H1 (cell line): ENCODE measurements around the gene RHOBTB3. TPM values are rescaled to one million over a fixed set of nuclear protein-coding genes. Genes with fewer than 3 reads are reported as not detected.

ENCODE experiments used
- CTCF ChIA-PET: fragments of 300-600 bp; sonication (Branson Sonifier 250); formaldehyde crosslinking; loops from one replicate; lab custom pipeline; 2021; ENCODE audit not compliant: partially characterized antibody; lab: Charles Lee
- POLR2A ChIA-PET: fragments of 300-600 bp; sonication (Branson Sonifier 250); formaldehyde crosslinking; loops from one replicate; lab custom pipeline; 2021; ENCODE audit warnings: inconsistent platforms; ENCODE audit not compliant: partially characterized antibody; lab: Charles Lee
- DNase-seq, 2 experiments: peaks; one replicate each; pipeline versions ENCODE4 v3.0.0 to v3.0.0-alpha.2; 2010 to 2022; ENCODE audit warnings: low spot score in 2 of 2, low read depth in 1 of 2, mixed read lengths in 1 of 2
- FAIRE-seq: peaks from 2 replicates; lab custom pipeline; 2011; peaks lifted over from hg19 to GRCh38; lab: Jason Lieb, UNC
- H2AFZ ChIP-seq: 2 replicates; pipeline ENCODE4 v1.8.1; 2012; ENCODE audit warnings: low read length, inconsistent platforms
- H2AK5ac ChIP-seq: 2 replicates; pipeline ENCODE4 v1.6.1; 2013; ENCODE audit warnings: low read depth, low read length
- H2BK120ac ChIP-seq: replicated peaks from 2 replicates; pipeline ENCODE3; 2013; ENCODE audit warnings: low read depth, low read length, inconsistent platforms
- H2BK12ac ChIP-seq: 2 replicates; pipeline ENCODE4 v1.6.1; 2013; ENCODE audit warnings: low read depth, low read length
- H2BK15ac ChIP-seq: 2 replicates; pipeline ENCODE4 v1.6.1; 2013; ENCODE audit warnings: low read length
- H2BK20ac ChIP-seq: 2 replicates; pipeline ENCODE4 v1.6.1; 2013; ENCODE audit warnings: low read length
- H2BK5ac ChIP-seq: 2 replicates; pipeline ENCODE4 v1.6.1; 2013; ENCODE audit warnings: low read depth, low read length
- H3K14ac ChIP-seq: 2 replicates; pipeline ENCODE4 v1.6.1; 2013; ENCODE audit warnings: inconsistent platforms; ENCODE audit not compliant: insufficient read length
- H3K18ac ChIP-seq: 2 replicates; pipeline ENCODE4 v1.6.1; 2013; ENCODE audit warnings: low read length; ENCODE audit errors: extremely low read depth
- H3K23ac ChIP-seq: 2 replicates; pipeline ENCODE4 v1.6.1; 2013; ENCODE audit warnings: inconsistent platforms; ENCODE audit not compliant: insufficient read length
- H3K23me2 ChIP-seq: 2 replicates; pipeline ENCODE4 v1.6.1; 2013; ENCODE audit warnings: low read depth, low read length
- H3K27ac ChIP-seq: 2 replicates; pipeline ENCODE4 v1.6.1; 2011; ENCODE audit warnings: low read depth, low read length, inconsistent platforms
- H3K27me3 ChIP-seq, 4 experiments: replicated peaks in 1 of 4; 1 replicate in 1 of 4; 2 replicates in 3 of 4; pipeline versions ENCODE4 v1.6.1 to v1.8.1; 2011 to 2013; ENCODE audit warnings: low read length in 3 of 4, mild to moderate bottlenecking in 3 of 4, inconsistent platforms in 2 of 4, mixed read lengths in 2 of 4, moderate library complexity in 1 of 4; ENCODE audit not compliant: control insufficient read depth in 3 of 4, insufficient read depth in 3 of 4; ENCODE audit errors: extremely low read depth in 1 of 4
- H3K36me3 ChIP-seq, 4 experiments: 2 replicates each; pipeline versions ENCODE4 v1.6.1 to v1.8.1; 2011 to 2013; ENCODE audit warnings: mild to moderate bottlenecking in 4 of 4, low read length in 3 of 4, moderate library complexity in 2 of 4, control low read depth in 1 of 4, inconsistent platforms in 1 of 4; ENCODE audit not compliant: insufficient read depth in 4 of 4, control insufficient read depth in 2 of 4
- H3K4ac ChIP-seq: replicated peaks from 2 replicates; pipeline ENCODE3; 2013; ENCODE audit warnings: low read length, low read depth, mixed read lengths, inconsistent platforms; ENCODE audit not compliant: insufficient read length
- H3K4me1 ChIP-seq, 4 experiments: replicated peaks in 1 of 4; 1 replicate in 1 of 4; 2 replicates in 3 of 4; pipeline versions ENCODE4 v1.6.1 to v1.8.1; 2011 to 2013; ENCODE audit warnings: low read length in 3 of 4, inconsistent platforms in 2 of 4, mixed read lengths in 1 of 4; ENCODE audit not compliant: insufficient read depth in 4 of 4, control insufficient read depth in 3 of 4
- H3K4me2 ChIP-seq, 2 experiments: 2 replicates each; pipeline versions ENCODE4 v1.6.1 to v1.8.1; 2011 to 2013; ENCODE audit warnings: low read depth in 2 of 2, low read length in 2 of 2, control low read depth in 1 of 2, inconsistent platforms in 1 of 2, mild to moderate bottlenecking in 1 of 2; ENCODE audit not compliant: insufficient read depth in 1 of 2
- H3K4me3 ChIP-seq, 4 experiments: fragments of 200-600, 300-600 bp in 1 of 4; sonication (generic), shearing (Covaris generic), sonication (Bioruptor Twin) in 1 of 4; 2 replicates each; pipeline versions ENCODE4 v1.5.1 to v1.8.1; 2011 to 2016; ENCODE audit warnings: low read length in 4 of 4, low read depth in 3 of 4, control low read depth in 2 of 4, inconsistent platforms in 2 of 4, mild to moderate bottlenecking in 2 of 4, mixed read lengths in 1 of 4, moderate library complexity in 1 of 4; ENCODE audit not compliant: insufficient read depth in 2 of 4; ENCODE audit errors: extremely low read depth in 1 of 4
- H3K56ac ChIP-seq: replicated peaks from 2 replicates; pipeline ENCODE3; 2013; ENCODE audit warnings: low read depth, mild to moderate bottlenecking, mixed read lengths, low read length, inconsistent platforms; ENCODE audit not compliant: insufficient read length
- H3K79me1 ChIP-seq: 2 replicates; pipeline ENCODE4 v1.6.1; 2013; ENCODE audit warnings: low read depth, low read length, control low read depth
- H3K79me2 ChIP-seq, 2 experiments: 2 replicates each; pipeline versions ENCODE4 v1.6.1 to v1.8.1; 2012 to 2013; ENCODE audit warnings: low read length in 2 of 2, mild to moderate bottlenecking in 2 of 2, inconsistent platforms in 1 of 2; ENCODE audit not compliant: insufficient read depth in 2 of 2, control insufficient read depth in 1 of 2
- H3K9ac ChIP-seq, 4 experiments: replicated peaks in 1 of 4; 1 replicate in 1 of 4; 2 replicates in 3 of 4; pipeline versions ENCODE4 v1.6.1 to v1.8.1; 2011 to 2013; ENCODE audit warnings: low read depth in 3 of 4, low read length in 3 of 4, control low read depth in 2 of 4, mild to moderate bottlenecking in 2 of 4, moderate library complexity in 2 of 4, inconsistent platforms in 1 of 4; ENCODE audit errors: extremely low read depth in 1 of 4
- H3K9me3 ChIP-seq, 2 experiments: 2 replicates each; pipeline versions ENCODE4 v1.6.1 to v1.8.1; 2012 to 2013; ENCODE audit warnings: mild to moderate bottlenecking in 2 of 2, moderate library complexity in 2 of 2, control low read depth in 1 of 2, inconsistent platforms in 1 of 2, low read depth in 1 of 2, low read length in 1 of 2, mixed read lengths in 1 of 2; ENCODE audit not compliant: insufficient read depth in 2 of 2
- H4K20me1 ChIP-seq, 2 experiments: replicated peaks in 1 of 2; 2 replicates each; pipeline versions ENCODE3 to v1.8.1; 2011 to 2013; ENCODE audit warnings: inconsistent platforms in 2 of 2, low read length in 2 of 2, mild to moderate bottlenecking in 1 of 2; ENCODE audit not compliant: insufficient read depth in 2 of 2, control insufficient read depth in 1 of 2
- H4K5ac ChIP-seq: 2 replicates; pipeline ENCODE4 v1.6.1; 2013; ENCODE audit warnings: low read length, low read depth, mixed read lengths, inconsistent platforms; ENCODE audit not compliant: insufficient read length
- H4K8ac ChIP-seq: 2 replicates; pipeline ENCODE4 v1.8.0; 2013; ENCODE audit warnings: mild to moderate bottlenecking, moderate library complexity, low read length, inconsistent platforms; ENCODE audit not compliant: insufficient read depth; ENCODE audit errors: extremely low read depth
- H4K91ac ChIP-seq: replicated peaks from 2 replicates; pipeline ENCODE3; 2013; ENCODE audit warnings: low read length, mixed read lengths, inconsistent platforms; ENCODE audit not compliant: insufficient read length
- CREB1 ChIP-seq: IDR thresholded peaks from 2 replicates; pipeline ENCODE4 v1.6.1; 2012; ENCODE audit warnings: inconsistent platforms
- EZH2 ChIP-seq: fragments of 200-600 bp; sonication (generic); IDR thresholded peaks from 2 replicates; pipeline ENCODE4 v1.7.1; 2012; ENCODE audit warnings: low read depth, mild to moderate bottlenecking, moderate library complexity, low read length, inconsistent platforms; ENCODE audit not compliant: severe bottlenecking
- FOSL1 ChIP-seq: IDR thresholded peaks from 2 replicates; pipeline ENCODE4 v1.6.1; 2011; ENCODE audit warnings: mild to moderate bottlenecking, low read depth, low read length, moderate library complexity; ENCODE audit not compliant: insufficient read depth
- HDAC6 ChIP-seq: IDR thresholded peaks from one replicate; pipeline ENCODE4 v1.7.1; 2012; ENCODE audit warnings: low read depth, mild to moderate bottlenecking, inconsistent platforms, low read length, moderate library complexity
- KDM4A ChIP-seq: IDR thresholded peaks from one replicate; pipeline ENCODE4 v1.7.1; 2012; ENCODE audit warnings: low read depth, mild to moderate bottlenecking, moderate library complexity, low read length, inconsistent platforms; ENCODE audit not compliant: severe bottlenecking
- MAFK ChIP-seq: IDR thresholded peaks from 2 replicates; pipeline ENCODE4 v1.6.1; 2012; ENCODE audit warnings: low read depth, mild to moderate bottlenecking, improper control_type of control experiment, low read length
- NANOG ChIP-seq: IDR thresholded peaks from 2 replicates; pipeline ENCODE4 v1.6.1; 2011; ENCODE audit warnings: low read length, low read depth, mild to moderate bottlenecking, inconsistent platforms; ENCODE audit not compliant: insufficient read depth, poor library complexity, severe bottlenecking
- POLR2AphosphoS5 ChIP-seq: IDR thresholded peaks from 2 replicates; pipeline ENCODE4 v1.6.1; 2011; ENCODE audit warnings: low read depth, low read length
- POU5F1 ChIP-seq: IDR thresholded peaks from 2 replicates; pipeline ENCODE4 v1.6.1; 2011; ENCODE audit warnings: low read depth, mild to moderate bottlenecking, low read length, moderate library complexity
- RBBP5 ChIP-seq: IDR thresholded peaks from 2 replicates; pipeline ENCODE4 v1.7.1; 2012; ENCODE audit warnings: low read depth, mild to moderate bottlenecking, inconsistent platforms, low read length, moderate library complexity, borderline replicate concordance
- USF2 ChIP-seq: IDR thresholded peaks from 2 replicates; pipeline ENCODE4 v1.6.1; 2011; ENCODE audit warnings: low read length, improper control_type of control experiment
- polyA plus RNA-seq, 7 experiments: library from polyadenylated mRNA; depleted of rRNA in 3 of 7; stranded (reverse) in 5 of 7; unstranded in 2 of 7; fragments of >200 nt in 5 of 7; fragments of 200-250 nt in 2 of 7; gene quantifications; 1 replicate in 5 of 7; 2 replicates in 1 of 7; 4 replicates in 1 of 7; pipeline versions ENCODE4 v1.2.1 to v1.2.3, GENCODE V29; 2011 to 2013; ENCODE audit warnings: missing spikeins in 2 of 7, mixed read lengths in 2 of 7
- total RNA-seq: library from RNA; stranded (reverse); fragmentation: NEBNext Ultra II Directional; extraction: Animal tissue kit (Norgen Biotek cat#: 25700); gene quantifications from 2 replicates; pipeline ENCODE4 v1.2.1, GENCODE V29; 2021
- TF ChIP-seq, protein P1 (sequence below): IDR thresholded peaks from 2 replicates; pipeline ENCODE4 v1.6.1; 2012; ENCODE audit warnings: inconsistent platforms

The RHOBTB3 gene
- total and polyA plus RNA-seq, 2 of the 8 experiments (the other 6 are each of a cell fraction or from before 2014, with no cell fraction given), result 8.2 to 17.5 TPM

GRCh38 chr5:95701074-95701473, 30.1 kb upstream of the RHOBTB3 start:
- Histone ChIP-seq H3K4me3 (no peak overlapping the region), H2AK5ac (no peak overlapping the region), H2BK20ac (no peak overlapping the region), H3K23me2 (no peaks in the 10 kb centered on the region), H3K79me1 (no peaks in the 10 kb centered on the region), H2BK15ac (no peak overlapping the region), H3K27me3 (no peaks in the 10 kb centered on the region; a peak in 1 of 7 replicates), H4K91ac (no peak overlapping the region), H3K18ac (no peak overlapping the region), H3K56ac (no peak overlapping the region), H2AFZ (no peak overlapping the region), H2BK12ac (no peak overlapping the region), H4K20me1 (no peaks in the 10 kb centered on the region), H3K9ac (no peak overlapping the region), H3K9me3 (no peaks in the 10 kb centered on the region), H3K4me1 (no peaks in the 10 kb centered on the region), H2BK5ac (no peak overlapping the region), H4K8ac (no peak overlapping the region), H3K36me3 (no peaks in the 10 kb centered on the region), H3K14ac (no peak overlapping the region), H4K5ac (no peak overlapping the region), H3K4ac (no peak overlapping the region), H3K27ac (no peak overlapping the region), H2BK120ac (no peak overlapping the region), H3K79me2 (no peaks in the 10 kb centered on the region), H3K23ac (no peak overlapping the region), H3K4me2 (no peak overlapping the region)
- DNase-seq (no peak), FAIRE-seq (no peak)
- ChIA-PET POLR2A (interaction anchor here (1.2 kb wide), 1 partner anchor 11 kb away, joined by 4 read pairs; no protein-coding TSS in a partner anchor), CTCF (interaction anchor here (1.1 kb wide), 1 partner anchor 37 kb away, joined by 5 read pairs; no protein-coding TSS in a partner anchor)
- TF ChIP-seq USF2 (no peak), EZH2 (no peak), HDAC6 (no peak), POU5F1 (no peak), NANOG (no peak), POLR2AphosphoS5 (no peak), CREB1 (no peak), RBBP5 (no peak), MAFK (no peak), FOSL1 (no peak), KDM4A (no peak)
- TF ChIP-seq, protein P1, sequence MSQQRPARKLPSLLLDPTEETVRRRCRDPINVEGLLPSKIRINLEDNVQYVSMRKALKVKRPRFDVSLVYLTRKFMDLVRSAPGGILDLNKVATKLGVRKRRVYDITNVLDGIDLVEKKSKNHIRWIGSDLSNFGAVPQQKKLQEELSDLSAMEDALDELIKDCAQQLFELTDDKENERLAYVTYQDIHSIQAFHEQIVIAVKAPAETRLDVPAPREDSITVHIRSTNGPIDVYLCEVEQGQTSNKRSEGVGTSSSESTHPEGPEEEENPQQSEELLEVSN, result no peak
